Stimulated activated CD4-positive, alpha-beta T cell treated with anti-CD3 and anti-CD28 coated beads, TNF-alpha, amount 100 ng/mL, for 4 hours (primary cell): ENCODE results near the gene GSC2.

ENCODE experiments used
- DNase-seq, 3 experiments: peaks; one replicate each; pipeline ENCODE4 v3.0.0-alpha.2; 2020; ENCODE audit warnings: low read depth in 3 of 3

GSC2 gene

DNA sequence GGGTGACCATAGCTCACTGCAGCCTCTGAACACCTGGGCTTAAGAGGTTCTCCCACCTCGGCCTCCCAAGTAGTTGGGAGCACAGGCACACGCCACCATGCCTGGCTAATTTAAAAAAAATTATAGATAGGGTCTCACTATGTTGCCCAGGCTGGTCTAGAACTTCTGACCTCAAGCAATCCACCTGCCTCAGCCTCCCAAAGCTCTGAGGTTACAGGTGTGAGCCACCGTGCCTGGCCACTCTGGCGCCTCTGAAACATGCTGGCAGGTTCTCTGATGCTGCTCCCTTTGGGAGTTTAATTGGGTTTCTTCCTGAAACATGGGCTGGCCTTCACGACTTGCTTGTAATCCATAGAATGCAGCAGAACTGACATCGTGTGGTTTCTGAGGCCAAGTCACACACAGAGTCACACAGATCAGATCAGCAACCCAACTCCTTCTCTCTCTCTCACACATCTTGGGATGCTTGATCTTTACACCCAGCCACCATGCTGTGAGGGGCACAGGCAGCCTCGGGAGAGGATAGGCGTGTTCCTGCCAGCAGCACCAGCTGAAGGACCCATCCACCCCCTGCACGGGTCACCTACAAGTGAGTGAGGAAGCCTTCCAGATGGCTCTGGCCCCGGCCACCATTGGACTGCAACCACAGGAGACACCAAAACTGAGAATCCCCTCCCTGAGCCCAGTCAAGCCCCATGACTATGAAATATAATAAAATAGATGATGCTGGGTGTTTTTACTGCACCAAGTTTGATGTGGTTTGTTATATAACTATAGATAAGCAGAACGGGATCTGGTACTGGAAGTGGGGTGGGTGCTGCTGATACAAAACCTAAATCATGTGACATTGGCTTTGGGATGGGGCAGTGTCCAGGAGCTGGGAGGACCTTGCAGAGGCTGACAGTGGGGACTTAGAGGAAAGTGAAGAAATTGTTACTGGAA, 3.1 kb upstream of the GSC2 start:
- no peak for DNase-seq

DNA sequence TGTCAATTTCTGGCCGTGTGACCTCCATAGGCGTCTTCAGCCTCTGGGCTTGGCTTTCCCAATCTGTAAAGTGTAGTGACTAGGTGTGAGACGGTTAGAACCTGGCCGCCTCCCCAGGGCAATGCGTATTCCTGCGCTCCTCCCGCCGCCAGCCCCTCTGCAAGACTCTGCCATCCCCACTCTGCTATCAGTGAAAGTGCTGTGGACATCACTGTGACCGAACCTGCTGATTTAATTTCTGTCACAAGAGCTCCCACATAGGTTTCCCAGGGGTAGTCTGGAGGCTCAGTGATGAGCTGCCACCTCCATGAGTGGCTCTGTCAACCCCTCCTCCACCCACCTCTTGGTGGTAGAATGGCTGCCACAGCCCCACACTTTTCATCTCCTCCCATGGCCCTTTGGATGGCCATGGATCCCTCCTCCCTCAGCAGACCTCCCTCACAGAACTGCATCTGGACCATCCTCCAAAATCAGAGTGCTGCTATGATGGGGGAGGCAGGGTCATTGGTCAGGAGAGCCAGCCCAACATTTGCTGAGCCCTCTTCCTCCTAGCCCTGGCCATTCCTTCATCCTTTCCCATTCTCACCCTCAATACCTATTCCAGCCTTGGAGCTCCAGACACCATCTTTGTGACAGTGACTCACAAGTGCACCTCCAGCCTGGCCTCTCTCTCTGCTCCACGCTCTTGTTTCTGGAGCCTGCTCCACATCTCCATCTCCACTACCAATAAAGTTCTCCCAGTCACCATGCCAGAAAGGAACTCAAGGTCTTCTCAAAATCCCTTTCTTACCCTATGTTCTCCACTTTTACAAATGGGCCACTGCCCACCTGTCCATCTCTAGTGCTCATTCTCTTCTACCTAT, 1.5 kb upstream of the GSC2 start:
- no peak for DNase-seq

GRCh38 chr22:19150482-19151328, 613 bp upstream of the GSC2 start:
- DNase-seq: no peak

DNA sequence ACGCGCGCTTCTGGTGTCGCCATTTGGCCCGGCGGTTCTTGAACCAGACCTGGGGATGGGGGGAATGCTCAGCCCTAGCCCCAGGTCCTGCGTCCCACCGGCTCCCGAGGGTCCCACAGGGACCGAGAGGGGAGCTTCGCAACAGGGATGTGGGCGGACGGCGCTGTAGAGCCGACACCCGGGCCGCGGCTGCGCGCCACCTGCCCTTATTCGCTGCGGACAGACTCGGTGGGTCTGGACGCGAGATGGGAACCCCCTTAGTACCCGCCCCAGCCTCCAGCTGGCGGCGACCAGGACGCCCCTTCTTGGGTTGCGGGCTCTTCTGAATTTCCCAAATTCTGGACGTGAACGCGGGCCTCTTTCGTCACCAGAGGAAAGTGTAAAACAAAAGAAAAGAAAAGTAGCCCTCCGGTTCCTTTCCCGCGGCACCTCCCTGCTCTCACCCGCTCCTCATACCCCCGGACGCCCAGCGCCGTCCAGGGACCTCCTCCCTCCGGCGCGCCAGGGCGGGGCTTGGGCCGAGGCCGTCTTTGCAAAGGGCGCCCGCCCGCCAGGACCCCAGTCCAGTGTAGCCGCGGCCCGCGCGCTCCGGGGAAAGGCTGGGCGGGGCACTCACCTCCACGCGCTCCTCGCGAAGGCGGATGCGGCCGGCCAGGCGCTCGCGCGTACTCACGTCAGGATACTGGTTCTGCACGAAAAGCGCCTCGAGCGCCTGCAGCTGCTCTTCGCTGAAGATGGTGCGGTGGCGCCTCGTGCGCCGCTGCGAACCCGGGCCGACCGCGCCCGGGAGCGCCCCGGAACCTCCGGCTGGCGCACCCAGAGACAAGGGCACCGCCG, 827 bp downstream of the GSC2 start:
- no peak for DNase-seq

- DNase-seq: no peak
Measured at GRCh38 chr22:19148417-19149046, 1.6 kb downstream of the GSC2 start.

GRCh38 chr22:19147195-19147780, 2.8 kb downstream of the GSC2 start:
- no peak for DNase-seq

GRCh38 chr22:19146215-19146968, 3.7 kb downstream of the GSC2 start:
- DNase-seq: no peak

GRCh38 chr22:19143967-19144400, 6.1 kb downstream of the GSC2 start:
- DNase-seq: no peak

DNA sequence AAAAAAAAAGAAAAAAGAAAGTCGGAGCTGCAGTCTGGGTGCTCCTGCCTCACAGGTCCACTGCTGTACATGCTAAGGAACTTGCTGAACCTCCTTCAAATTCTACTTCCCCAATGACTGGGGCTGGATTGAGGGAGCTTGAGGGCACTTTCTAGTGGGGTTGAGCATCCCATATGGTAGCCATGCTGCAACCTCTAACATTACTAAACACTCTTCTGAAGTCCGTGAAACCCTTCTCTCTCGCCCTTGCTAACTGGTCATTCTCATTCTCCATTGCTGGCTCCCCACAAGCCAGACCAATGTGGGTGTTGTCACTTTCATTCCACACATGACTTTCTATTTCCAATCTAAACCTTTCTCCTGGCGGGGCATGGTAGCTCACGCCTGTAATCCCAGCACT, 6.9 kb downstream of the GSC2 start:
- DNase-seq: no peak

GRCh38 chr22:19142394-19142793, 7.7 kb downstream of the GSC2 start:
- DNase-seq: no peak

DNA sequence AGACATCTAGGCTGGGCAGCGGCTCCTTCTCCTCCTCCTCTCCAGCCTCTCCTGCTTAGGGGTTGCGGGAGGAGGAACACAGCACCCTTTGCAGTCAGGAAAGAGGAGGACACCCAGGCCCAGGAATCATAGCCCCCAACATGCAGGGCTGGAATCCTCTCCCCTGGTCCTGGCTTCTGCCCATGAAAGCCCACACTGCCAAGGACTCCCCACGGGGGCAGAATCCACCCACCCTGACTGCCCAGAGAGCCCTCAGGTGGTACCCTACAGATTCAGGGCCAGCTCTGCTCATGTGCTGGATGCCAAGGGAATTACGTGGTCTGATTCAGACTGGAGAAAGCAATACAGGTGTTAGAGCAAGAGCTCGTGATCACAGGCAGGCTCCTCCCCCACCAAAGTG, 10.1 kb downstream of the GSC2 start:
- no peak for DNase-seq

DNA sequence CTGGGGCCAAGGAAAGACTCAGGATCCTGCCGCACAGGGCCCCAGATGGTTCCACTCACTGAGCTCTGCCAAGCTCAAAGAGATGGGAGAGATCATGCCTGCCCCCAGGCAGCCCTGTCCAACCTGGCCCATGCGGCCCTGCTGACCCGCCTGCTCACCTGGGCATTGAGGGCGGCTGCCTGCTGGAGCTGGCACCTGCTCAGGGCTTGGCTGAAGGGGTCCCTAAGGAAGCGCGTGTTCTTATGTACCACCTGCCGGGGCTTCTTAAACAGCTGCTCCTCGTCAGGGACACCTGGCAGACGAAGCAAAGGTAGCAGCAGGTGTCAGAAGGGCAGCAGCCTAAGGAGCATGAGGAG, 11.1 kb downstream of the GSC2 start:
- no peak for DNase-seq

DNA sequence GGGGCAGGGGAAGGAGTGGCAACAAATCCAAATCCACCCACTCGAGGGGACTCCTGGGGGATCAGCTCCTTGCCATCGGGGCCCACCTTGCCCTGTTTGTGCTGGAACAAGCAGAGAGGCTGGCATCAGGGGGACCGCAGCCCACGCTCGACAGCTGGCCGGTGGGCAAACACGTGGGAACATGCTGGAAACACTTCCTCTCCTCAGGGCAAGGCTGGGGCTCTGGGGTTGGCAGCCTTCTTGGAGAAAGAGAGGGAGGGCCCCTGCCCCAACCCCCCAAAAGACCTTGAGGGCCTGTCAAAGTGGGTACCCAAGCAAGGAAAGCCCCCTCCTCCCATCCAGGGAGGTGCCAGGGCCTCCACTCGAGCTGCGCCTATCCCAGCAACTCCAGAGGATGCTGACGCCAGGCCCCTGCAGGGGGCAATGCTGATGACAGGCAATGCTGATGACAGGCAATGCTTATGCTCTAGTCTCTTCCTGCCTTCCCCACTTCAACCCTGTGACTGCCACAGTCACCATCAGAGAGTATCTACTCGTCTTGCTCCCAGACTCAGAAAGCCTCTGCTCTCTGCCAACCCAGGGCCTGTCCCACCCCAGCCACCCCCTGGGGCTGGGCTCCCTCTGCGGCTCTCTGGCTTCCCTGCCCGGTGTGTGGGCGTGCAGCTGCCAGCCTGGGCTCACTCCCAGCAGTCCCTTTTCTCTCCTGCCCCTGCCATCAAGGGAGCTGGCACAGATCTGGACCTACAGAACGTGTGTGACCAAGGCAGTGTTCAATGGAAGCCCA, 11.7 kb downstream of the GSC2 start:
- DNase-seq: no peak

DNA sequence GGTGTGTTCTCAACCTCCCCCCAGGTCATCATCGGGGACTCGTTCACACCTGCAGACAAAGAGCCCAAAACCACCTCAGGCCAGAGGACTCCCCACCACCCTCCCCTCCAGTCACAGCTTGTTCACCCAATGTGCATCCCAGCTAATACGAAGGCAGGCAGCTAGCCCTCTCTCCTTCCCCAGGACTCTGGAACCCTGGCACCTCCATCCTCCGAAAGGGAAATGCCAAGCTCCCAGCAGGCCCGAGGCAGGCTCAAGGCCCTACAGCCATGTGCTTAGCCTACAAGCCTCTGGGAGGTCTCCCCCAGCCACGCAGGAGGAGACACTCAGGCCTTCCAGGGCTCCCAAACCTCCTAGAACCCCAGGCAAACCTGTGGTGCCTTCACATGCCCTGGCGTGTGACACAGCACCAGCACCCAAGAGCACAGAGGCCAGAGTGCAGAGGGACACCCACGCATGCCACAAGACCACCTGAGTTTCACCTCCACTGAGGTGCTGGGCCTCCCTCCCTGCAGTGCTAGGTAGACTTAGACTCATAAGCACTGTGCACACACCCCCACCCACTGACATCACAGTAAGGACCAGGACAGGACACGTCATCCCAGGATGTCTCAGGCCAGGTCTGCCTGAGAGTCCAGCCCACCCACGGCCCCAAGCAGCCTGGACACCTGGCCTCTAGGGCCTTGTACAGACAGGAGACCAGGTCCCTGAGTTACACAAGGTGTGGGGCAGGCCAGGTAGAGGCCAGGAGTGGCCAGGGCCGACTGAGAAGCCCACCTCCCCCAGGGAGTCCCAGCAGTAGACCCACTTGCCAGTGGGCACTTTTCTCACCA, 12.5 kb downstream of the GSC2 start:
- no peak for DNase-seq

- no peak for DNase-seq
Measured at GRCh38 chr22:19136915-19137314, 13.2 kb downstream of the GSC2 start.

GRCh38 chr22:19134874-19135273, 15.2 kb downstream of the GSC2 start:
- DNase-seq: no peak

- DNase-seq: no peak
Measured at GRCh38 chr22:19134176-19134831, 15.8 kb downstream of the GSC2 start.
